OCI-LY1 (cell line): ENCODE data around the gene KHDRBS2.
A peak's percentile ranks its signal among the peaks of the same experiment; 100 is the strongest.

Source experiments
- H2AFZ ChIP-seq: fragments of 200-600 bp; sonication (generic), shearing (Covaris generic); 2 replicates; pipeline ENCODE4 v1.6.0; 2014; ENCODE audit warnings: antibody characterized with exemption, mild to moderate bottlenecking, low read length
- H3F3A ChIP-seq: fragments of 200-600 bp; sonication (generic), shearing (Covaris generic); 2 replicates; pipeline ENCODE4 v1.6.0; 2014; ENCODE audit warnings: mild to moderate bottlenecking, antibody characterized with exemption, low read length, moderate library complexity; ENCODE audit not compliant: insufficient read depth
- H3K27ac ChIP-seq: fragments of 200-600 bp; sonication (generic); 2 replicates; pipeline ENCODE4 v1.5.1; 2014; ENCODE audit warnings: low read length, mixed run types, mild to moderate bottlenecking, low read depth; ENCODE audit not compliant: poor library complexity, severe bottlenecking
- H3K27me3 ChIP-seq: fragments of 200-600 bp; sonication (generic); 2 replicates; pipeline ENCODE4 v1.6.0; 2014; ENCODE audit warnings: antibody characterized with exemption, mild to moderate bottlenecking, low read length, moderate library complexity; ENCODE audit not compliant: insufficient read depth
- H3K36me3 ChIP-seq: fragments of 200-600 bp; sonication (generic); 2 replicates; pipeline ENCODE4 v1.6.1; 2014; ENCODE audit warnings: mild to moderate bottlenecking, antibody characterized with exemption, low read length, moderate library complexity, mixed read lengths; ENCODE audit not compliant: insufficient read depth
- H3K4me1 ChIP-seq: fragments of 200-600 bp; sonication (generic); 2 replicates; pipeline ENCODE4 v1.5.1; 2014; ENCODE audit warnings: mild to moderate bottlenecking, low read length, moderate library complexity; ENCODE audit not compliant: insufficient read depth, severe bottlenecking
- H3K4me2 ChIP-seq: fragments of 200-600 bp; sonication (generic), shearing (Covaris generic); 2 replicates; pipeline ENCODE4 v1.6.1; 2014; ENCODE audit warnings: low read length
- H3K4me3 ChIP-seq: fragments of 200-600 bp; sonication (generic); 2 replicates; pipeline ENCODE4 v1.5.1; 2014; ENCODE audit warnings: low read length, low read depth, mild to moderate bottlenecking, mixed read lengths; ENCODE audit not compliant: poor library complexity, severe bottlenecking
- H3K79me2 ChIP-seq: fragments of 200-600 bp; shearing (Covaris generic); 2 replicates; pipeline ENCODE4 v1.6.1; 2016; ENCODE audit warnings: mixed run types, low read length, mixed read lengths; ENCODE audit not compliant: insufficient read depth
- H3K9ac ChIP-seq: fragments of 200-600 bp; sonication (generic), shearing (Covaris generic); 2 replicates; pipeline ENCODE4 v1.6.1; 2014; ENCODE audit warnings: mild to moderate bottlenecking, low read length, mixed read lengths
- H3K9me2 ChIP-seq: fragments of 200-600 bp; sonication (generic), shearing (Covaris generic); 2 replicates; pipeline ENCODE4 v1.6.1; 2014; ENCODE audit warnings: low read depth, mild to moderate bottlenecking, low read length, mixed read lengths
- H3K9me3 ChIP-seq: fragments of 200-600 bp; shearing (Covaris generic); 2 replicates; pipeline ENCODE4 v1.6.1; 2014; ENCODE audit warnings: low read length, mixed read lengths
- H4K20me1 ChIP-seq: fragments of 200-600 bp; sonication (generic), shearing (Covaris generic); 2 replicates; pipeline ENCODE4 v1.6.0; 2016; ENCODE audit warnings: mild to moderate bottlenecking, low read length; ENCODE audit not compliant: insufficient read depth
- CTCF ChIP-seq: fragments of 200-600 bp; sonication (generic), shearing (Covaris generic); IDR thresholded peaks from 2 replicates; pipeline ENCODE4 v1.5.1; 2017; ENCODE audit warnings: mild to moderate bottlenecking, antibody characterized with exemption, low read length, moderate library complexity, mixed read lengths
- EZH2 ChIP-seq: fragments of 200-600 bp; sonication (generic), shearing (Covaris generic); IDR thresholded peaks from 2 replicates; pipeline ENCODE4 v1.8.0; 2017; ENCODE audit warnings: borderline replicate concordance, mixed run types, mild to moderate bottlenecking, antibody characterized with exemption, low read length, moderate library complexity, mixed read lengths

The KHDRBS2 gene

DNA sequence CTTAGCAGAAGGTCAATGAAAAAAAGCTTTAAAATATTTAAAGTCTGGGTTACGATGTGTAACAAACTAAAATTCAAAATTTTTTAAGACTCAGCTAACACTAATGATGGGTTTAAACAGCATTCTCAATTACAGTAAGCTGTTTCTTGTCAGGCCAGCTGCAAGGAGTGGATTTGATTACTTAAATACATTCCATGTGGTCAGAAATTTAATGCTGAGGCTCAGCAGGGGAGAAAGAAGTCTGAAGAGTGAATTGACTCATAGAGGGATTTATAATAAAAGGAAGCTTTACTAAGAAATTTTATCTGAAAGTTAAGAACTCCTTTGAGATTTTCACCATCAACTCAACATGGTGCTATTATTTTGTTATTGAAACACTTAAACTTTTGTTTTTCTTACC lies 398.6 kb downstream of the KHDRBS2 start:
- Histone ChIP-seq H3K27ac (no peak overlapping the region), H3K79me2 (no peaks in the 10 kb centered on the region), H3K4me3 (no peak overlapping the region), H4K20me1 (no peaks in the 10 kb centered on the region), H3K4me1 (no peaks in the 10 kb centered on the region), H3K36me3 (no peaks in the 10 kb centered on the region), H3K9ac (no peak overlapping the region), H3F3A (no peaks in the 10 kb centered on the region), H2AFZ (no peak overlapping the region), H3K9me3 (no peaks in the 10 kb centered on the region), H3K4me2 (no peak overlapping the region), H3K9me2 (no peaks in the 10 kb centered on the region), H3K27me3 (no peaks in the 10 kb centered on the region)
- TF ChIP-seq EZH2 (no peak), CTCF (no peak)

- Histone ChIP-seq H3K4me3 (no peak overlapping the region), H3K36me3 (no peaks in the 10 kb centered on the region), H3K4me2 (no peak overlapping the region), H3K9ac (no peak overlapping the region), H3K79me2 (no peaks in the 10 kb centered on the region), H3K27ac (no peak overlapping the region), H3K9me3 (no peaks in the 10 kb centered on the region), H3K27me3 (no peaks in the 10 kb centered on the region), H3F3A (no peaks in the 10 kb centered on the region), H3K4me1 (no peaks in the 10 kb centered on the region), H2AFZ (no peak overlapping the region), H3K9me2 (no peaks in the 10 kb centered on the region), H4K20me1 (no peaks in the 10 kb centered on the region)
- no peak for TF ChIP-seq EZH2
- TF ChIP-seq CTCF = peak; percentile 51; the same call in 1 of the 2 replicates
Observed at GRCh38 chr6:61886608-61887259, 399.3 kb downstream of the KHDRBS2 start.

GRCh38 chr6:61869632-61870400 lies 416.2 kb downstream of the KHDRBS2 start:
- no peak overlapping the region for H3K27ac ChIP-seq
- H3K4me2 ChIP-seq = no peak overlapping the region
- no peak overlapping the region for H3K4me3 ChIP-seq
- no peaks in the 10 kb centered on the region for H3K36me3 ChIP-seq
- H3K9me3 ChIP-seq = no peaks in the 10 kb centered on the region
- no peak overlapping the region for H2AFZ ChIP-seq
- H3F3A ChIP-seq = no peaks in the 10 kb centered on the region
- H3K79me2 ChIP-seq = no peaks in the 10 kb centered on the region
- peaks cover 4% of the 10 kb centered on the region; the same call in 1 of the 2 replicates for H3K27me3 ChIP-seq
- H4K20me1 ChIP-seq = no peaks in the 10 kb centered on the region
- no peak overlapping the region for H3K9ac ChIP-seq
- no peaks in the 10 kb centered on the region for H3K4me1 ChIP-seq
- no peaks in the 10 kb centered on the region for H3K9me2 ChIP-seq
- TF ChIP-seq EZH2 (no peak), CTCF (no peak)
